Stomach (tissue), 9 donors: ENCODE measurements around the gene CTNND2. TPM values are rescaled to one million over a fixed set of nuclear protein-coding genes. Genes with fewer than 3 reads are reported as not detected.

Experiments used
- DNase-seq, 2 donors: peaks; one replicate each; pipeline versions ENCODE4 v3.0.0 to v3.0.0-alpha.2; 2013 to 2019
- H3K27ac ChIP-seq, 5 donors: fragments of 200-600 bp in 4 of 5; sonication (generic) in 4 of 5; one replicate each; pipeline ENCODE4 v1.5.1; 2013 to 2019; ENCODE audit warnings: mild to moderate bottlenecking in 1 of 5, moderate library complexity in 1 of 5
- H3K27me3 ChIP-seq, 3 donors: fragments of 200-600 bp; sonication (generic); one replicate each; pipeline ENCODE4 v1.5.1; 2017 to 2019; ENCODE audit warnings: mixed run types in 1 of 3
- H3K36me3 ChIP-seq, 4 donors: fragments of 200-600 bp; sonication (generic); 1 replicate in 3 of 4; 2 replicates in 1 of 4; pipeline ENCODE4 v1.5.1; 2016 to 2019
- H3K4me1 ChIP-seq, 4 donors: fragments of 200-600 bp; sonication (generic); one replicate each; pipeline ENCODE4 v1.5.1; 2016 to 2019
- H3K4me3 ChIP-seq, 4 donors: fragments of 200-600 bp; sonication (generic) in 3 of 4; one replicate each; pipeline ENCODE4 v1.5.1; 2016 to 2019; ENCODE audit warnings: mild to moderate bottlenecking in 1 of 4
- H3K9me3 ChIP-seq, 4 donors: fragments of 200-600 bp; sonication (generic); one replicate each; pipeline ENCODE4 v1.5.1; 2016 to 2019
- CTCF ChIP-seq, 7 experiments: fragments of 450-650 bp in 4 of 7; fragments of 200-600 bp in 3 of 7; sonication (generic) in 3 of 7; IDR thresholded peaks; one replicate each; pipeline ENCODE4 v1.5.1; 2016 to 2019; ENCODE audit warnings: antibody characterized with exemption in 7 of 7, control low read depth in 2 of 7, mild to moderate bottlenecking in 1 of 7
- EP300 ChIP-seq: sonication (generic); formaldehyde crosslinking; IDR thresholded peaks from one replicate; pipeline ENCODE4 v1.6.1; 2017; ENCODE audit warnings: antibody characterized with exemption
- POLR2A ChIP-seq, 4 donors: fragments of 450-650 bp; IDR thresholded peaks; one replicate each; pipeline ENCODE4 v1.6.1; 2016; ENCODE audit warnings: antibody characterized with exemption in 4 of 4, control low read depth in 2 of 4, mild to moderate bottlenecking in 1 of 4, moderate library complexity in 1 of 4
- POLR2AphosphoS5 ChIP-seq, 3 donors: sonication (generic); formaldehyde crosslinking; IDR thresholded peaks; one replicate each; pipeline ENCODE4 v1.6.1; 2016; ENCODE audit warnings: antibody characterized with exemption in 3 of 3
- WGBS, 5 donors: extraction: QIAGEN DNeasy Blood & Tissue Kit in 3 of 5; methylation state at CpG; one replicate each; pipeline versions ENCODE4 v1.1.5 to v1.1.7; 2013 to 2018; 5-methylcytosine and 5-hydroxymethylcytosine counted together
- intact Hi-C: fragments of 100-400 bp; cut with DNase I; formaldehyde crosslinking; loops from one replicate; pipeline ENCODE4 v1.15.1; 2023; ENCODE audit warnings: low total_unique reads
- polyA plus RNA-seq, 3 donors: library from polyadenylated mRNA; stranded (reverse); fragments of 200-250 nt; gene quantifications; one replicate each; pipeline ENCODE4 v1.2.3, GENCODE V29; 2013
- total RNA-seq, 5 donors: library from RNA; depleted of rRNA; stranded (reverse); fragments of >200 nt; gene quantifications; one replicate each; pipeline versions ENCODE4 v1.1.0 to v1.2.3, GENCODE V29; 2014 to 2016
- donor health status: healthy with polysubstance abuse.
- donor health status: Bipolar disorder and iron deficiency.
- donor health status: healthy.

CTNND2 gene
- total and polyA plus RNA-seq, 8 donors = 0.29 to 3.4 (median 2.0) TPM; not detected in 2

GRCh38 chr5:11397549-11397948 is 506.7 kb downstream of the CTNND2 start:
- 91 to 94% (median 92%) methylated on average over 8 of the region's 8 CpGs for WGBS, 5 donors

GRCh38 chr5:11396917-11397316 is 507.3 kb downstream of the CTNND2 start:
- DNase-seq = peak in 1 of 2 donors; percentile 9
- no peaks in the 10 kb centered on the region for H3K4me1 ChIP-seq
- H3K27me3 ChIP-seq = no peaks in the 10 kb centered on the region
- no peaks in the 10 kb centered on the region for H3K9me3 ChIP-seq
- H3K27ac ChIP-seq = no peak overlapping the region
- H3K36me3 ChIP-seq = no peaks in the 10 kb centered on the region
- H3K4me3 ChIP-seq = no peak overlapping the region
- WGBS, 5 donors = 79 to 87% (median 82%) methylated on average over 5 of the region's 5 CpGs
- TF ChIP-seq EP300 (no peak), CTCF (IDR thresholded peaks at IDR 0.05) (no peak), POLR2A (IDR thresholded peaks at IDR 0.05) (no peak), POLR2AphosphoS5 (IDR thresholded peaks at IDR 0.05) (no peak)
- intact Hi-C loops = no loop called here

More at GRCh38 chr5:11397549-11397948, 506.7 kb downstream of the CTNND2 start:
- Histone ChIP-seq H3K27ac (no peak overlapping the region), H3K4me1 (no peaks in the 10 kb centered on the region), H3K36me3 (no peaks in the 10 kb centered on the region), H3K4me3 (no peak overlapping the region), H3K27me3 (no peaks in the 10 kb centered on the region), H3K9me3 (no peaks in the 10 kb centered on the region)
- TF ChIP-seq EP300 (no peak), POLR2A (IDR thresholded peaks at IDR 0.05) (no peak), CTCF (IDR thresholded peaks at IDR 0.05) (no peak), POLR2AphosphoS5 (IDR thresholded peaks at IDR 0.05) (no peak)
- intact Hi-C loops = no loop called here
- no peak for DNase-seq

- intact Hi-C loops = no loop called here
- no peak for DNase-seq
- 72 to 76% (median 74%) methylated on average over 5 of the region's 5 CpGs for WGBS, 5 donors
- no peaks in the 10 kb centered on the region for H3K27me3 ChIP-seq
- no peaks in the 10 kb centered on the region for H3K9me3 ChIP-seq
- TF ChIP-seq POLR2AphosphoS5 (IDR thresholded peaks at IDR 0.05) (no peak), CTCF (IDR thresholded peaks at IDR 0.05) (no peak), POLR2A (IDR thresholded peaks at IDR 0.05) (no peak), EP300 (no peak)
- no peaks in the 10 kb centered on the region for H3K4me1 ChIP-seq
- no peaks in the 10 kb centered on the region for H3K36me3 ChIP-seq
- H3K4me3 ChIP-seq = no peak overlapping the region
- H3K27ac ChIP-seq = no peak overlapping the region
These were observed 509.3 kb downstream of the CTNND2 start for GRCh38 chr5:11394933-11395332.

- DNase-seq = no peak
- Histone ChIP-seq H3K4me3 (no peak overlapping the region), H3K9me3 (no peaks in the 10 kb centered on the region), H3K4me1 (peaks cover 1 to 11% (median 9%) of the 10 kb centered on the region in 4 donors), H3K27me3 (peaks cover 0 to 21% (median 8%) of the 10 kb centered on the region in 3 donors), H3K27ac (no peak overlapping the region), H3K36me3 (no peaks in the 10 kb centered on the region)
- intact Hi-C loops = no loop called here
- TF ChIP-seq POLR2A (IDR thresholded peaks at IDR 0.05) (no peak), POLR2AphosphoS5 (IDR thresholded peaks at IDR 0.05) (no peak), EP300 (no peak), CTCF (IDR thresholded peaks at IDR 0.05) (no peak)
- 78 to 85% (median 83%) methylated on average over 6 of the region's 6 CpGs for WGBS, 5 donors
These were observed 513.9 kb downstream of the CTNND2 start for GRCh38 chr5:11390291-11390767.
